ENCODE data around the gene NMD3. TPM values are rescaled to one million over a fixed set of nuclear protein-coding genes. Genes with fewer than 3 reads are reported as not detected.
"Not testable (repeated sequence)": the region's sequence is repeated elsewhere in the genome, so short reads cannot be mapped to it uniquely, and the experiment has no call there.

The NMD3 gene
- total and polyA plus RNA-seq, 4 donors = 34.5 to 82.2 (median 45.3) TPM

DNA sequence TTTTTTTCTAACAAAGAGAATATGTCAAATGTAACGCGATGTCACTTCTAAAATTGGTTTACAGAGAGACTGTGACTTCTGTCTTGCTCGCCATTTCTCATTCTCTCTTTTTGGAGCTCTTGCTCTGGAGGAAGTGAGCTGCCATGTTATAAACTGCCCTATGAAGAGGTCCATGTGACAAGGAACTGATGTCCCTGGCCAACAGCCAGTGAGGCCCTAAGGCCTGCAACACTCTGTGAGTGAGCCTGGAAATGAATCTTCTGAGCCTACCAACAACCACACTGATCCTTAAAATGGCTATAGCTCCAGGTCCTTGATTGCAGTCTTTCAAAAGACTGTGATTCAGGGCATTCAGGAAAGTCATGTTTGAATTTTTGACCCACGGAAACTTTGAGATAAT is 49.9 kb downstream of the NMD3 start:
- no peak overlapping the region for H3K4me3 ChIP-seq (ENCODE audit: low read depth, low read length)
- H3K27ac ChIP-seq (ENCODE audit: low read depth, low read length) = no peak overlapping the region
- 97% methylated on average over 3 of the region's 4 CpGs for WGBS (ENCODE audit: insufficient coverage)
- no peaks in the 10 kb centered on the region for H3K4me1 ChIP-seq (ENCODE audit: control insufficient read depth, insufficient read depth, low read length)
- H3K27me3 ChIP-seq (ENCODE audit: control insufficient read depth, insufficient read depth, low read length) = no peaks in the 10 kb centered on the region
- H3K9me3 ChIP-seq (ENCODE audit: control insufficient read depth, insufficient read depth, low read length) = no peaks in the 10 kb centered on the region
- no peak for DNase-seq (ENCODE audit: low read depth in 4 of 6, low spot score in 6 of 6)
- H3K36me3 ChIP-seq (ENCODE audit: control insufficient read depth, insufficient read depth, low read length) = peaks cover 4% of the 10 kb centered on the region

- peaks cover 6% of the 10 kb centered on the region for H3K36me3 ChIP-seq (ENCODE audit: control insufficient read depth, insufficient read depth, low read length)
- no peaks in the 10 kb centered on the region for H3K9me3 ChIP-seq (ENCODE audit: control insufficient read depth, insufficient read depth, low read length)
- no peak for DNase-seq (ENCODE audit: low read depth in 4 of 6, low spot score in 6 of 6)
- H3K4me3 ChIP-seq (ENCODE audit: low read depth, low read length) = no peak overlapping the region
- WGBS (ENCODE audit: insufficient coverage) = 80% methylated on average over 1 of the region's 2 CpGs
- no peak overlapping the region for H3K27ac ChIP-seq (ENCODE audit: low read depth, low read length)
- H3K27me3 ChIP-seq (ENCODE audit: control insufficient read depth, insufficient read depth, low read length) = no peaks in the 10 kb centered on the region
- H3K4me1 ChIP-seq (ENCODE audit: control insufficient read depth, insufficient read depth, low read length) = no peaks in the 10 kb centered on the region
Observed at GRCh38 chr3:161271646-161272045, 50.5 kb downstream of the NMD3 start.

GRCh38 chr3:161272524-161272923 is 51.4 kb downstream of the NMD3 start:
- WGBS (ENCODE audit: insufficient coverage) = 100% methylated on average over 1 of the region's 2 CpGs
- no peaks in the 10 kb centered on the region for H3K4me1 ChIP-seq (ENCODE audit: control insufficient read depth, insufficient read depth, low read length)
- no peaks in the 10 kb centered on the region for H3K9me3 ChIP-seq (ENCODE audit: control insufficient read depth, insufficient read depth, low read length)
- H3K27ac ChIP-seq (ENCODE audit: low read depth, low read length) = no peak overlapping the region
- no peak for DNase-seq (ENCODE audit: low read depth in 4 of 6, low spot score in 6 of 6)
- H3K4me3 ChIP-seq (ENCODE audit: low read depth, low read length) = no peak overlapping the region
- H3K36me3 ChIP-seq (ENCODE audit: control insufficient read depth, insufficient read depth, low read length) = peaks cover 6% of the 10 kb centered on the region
- no peaks in the 10 kb centered on the region for H3K27me3 ChIP-seq (ENCODE audit: control insufficient read depth, insufficient read depth, low read length)

DNA sequence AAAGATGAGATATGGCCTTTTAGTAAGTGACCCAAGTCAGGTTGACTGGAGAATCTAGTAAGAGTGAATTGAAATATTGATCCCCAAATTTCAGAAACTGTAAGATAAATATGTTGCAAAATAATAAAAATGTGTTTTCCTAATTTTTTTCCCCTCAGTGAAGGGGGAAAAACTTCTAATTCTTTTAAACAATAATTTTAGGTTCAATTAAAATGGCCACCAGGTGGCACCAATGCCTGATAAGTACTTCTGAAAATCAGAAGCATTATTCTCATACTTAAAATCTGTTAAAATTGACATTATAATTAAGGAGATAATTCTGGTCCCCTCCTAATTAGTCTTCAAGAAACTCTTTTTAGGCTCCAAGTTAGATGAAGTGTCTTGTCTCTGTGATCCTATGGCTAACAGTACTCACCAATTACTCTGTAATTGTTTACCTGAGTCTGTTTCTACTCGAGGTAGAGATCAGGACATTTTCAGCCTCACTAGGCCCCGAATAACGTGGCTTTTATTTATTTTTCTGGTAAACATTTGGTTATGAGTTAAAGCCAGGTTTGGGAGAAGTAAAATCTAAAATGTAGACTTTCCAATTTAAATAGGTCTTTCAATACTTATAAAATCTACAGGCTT is 52.6 kb downstream of the NMD3 start:
- H3K27ac ChIP-seq (ENCODE audit: low read depth, low read length) = no peak overlapping the region
- no peaks in the 10 kb centered on the region for H3K27me3 ChIP-seq (ENCODE audit: control insufficient read depth, insufficient read depth, low read length)
- peaks cover 2% of the 10 kb centered on the region for H3K9me3 ChIP-seq (ENCODE audit: control insufficient read depth, insufficient read depth, low read length)
- no CpG with 5 or more reads among the region's 3 CpGs for WGBS (ENCODE audit: insufficient coverage)
- no peaks in the 10 kb centered on the region for H3K4me1 ChIP-seq (ENCODE audit: control insufficient read depth, insufficient read depth, low read length)
- DNase-seq (ENCODE audit: low read depth in 4 of 6, low spot score in 6 of 6) = peak in 5 of 6 donors; percentile 10 to 74 (median 29)
- peaks cover 6% of the 10 kb centered on the region for H3K36me3 ChIP-seq (ENCODE audit: control insufficient read depth, insufficient read depth, low read length)
- H3K4me3 ChIP-seq (ENCODE audit: low read depth, low read length) = no peak overlapping the region

GRCh38 chr3:161274691-161275298 is 53.7 kb downstream of the NMD3 start:
- Histone ChIP-seq H3K9me3 (ENCODE audit: control insufficient read depth, insufficient read depth, low read length) (peaks cover 2% of the 10 kb centered on the region), H3K27me3 (ENCODE audit: control insufficient read depth, insufficient read depth, low read length) (no peaks in the 10 kb centered on the region), H3K4me3 (ENCODE audit: low read depth, low read length) (no peak overlapping the region), H3K27ac (ENCODE audit: low read depth, low read length) (no peak overlapping the region), H3K4me1 (ENCODE audit: control insufficient read depth, insufficient read depth, low read length) (no peaks in the 10 kb centered on the region), H3K36me3 (ENCODE audit: control insufficient read depth, insufficient read depth, low read length) (peaks cover 6% of the 10 kb centered on the region)
- no CpG with 5 or more reads among the region's 4 CpGs for WGBS (ENCODE audit: insufficient coverage)
- peak in 3 of 6 donors; percentile 14 to 68 (median 44) for DNase-seq (ENCODE audit: low read depth in 4 of 6, low spot score in 6 of 6)

GRCh38 chr3:161275919-161276318 is 54.8 kb downstream of the NMD3 start:
- WGBS (ENCODE audit: insufficient coverage) = 89% methylated on average over 2 of the region's 2 CpGs

DNA sequence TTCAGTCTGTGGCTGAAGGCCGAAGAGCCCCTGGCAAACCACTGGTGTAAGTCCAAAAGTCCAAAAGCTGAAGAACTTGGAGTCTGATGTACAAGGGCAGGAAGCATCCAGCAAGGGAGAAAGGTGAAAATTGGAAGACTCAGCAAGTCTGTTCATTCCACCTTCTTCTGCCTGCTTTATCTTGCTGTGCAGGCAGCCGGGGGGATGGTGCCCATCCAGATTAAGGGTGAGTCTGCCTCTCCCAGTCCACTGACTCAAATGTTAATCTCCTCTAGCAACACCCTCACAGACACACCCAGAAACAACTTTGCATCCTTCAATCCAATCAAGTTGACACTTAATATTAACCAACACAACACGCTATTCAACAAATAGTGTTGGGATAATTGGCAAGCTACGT is 61.3 kb downstream of the NMD3 start:
- H3K9me3 ChIP-seq (ENCODE audit: control insufficient read depth, insufficient read depth, low read length); H3K4me1 ChIP-seq (ENCODE audit: control insufficient read depth, insufficient read depth, low read length); H3K27ac ChIP-seq (ENCODE audit: low read depth, low read length); H3K36me3 ChIP-seq (ENCODE audit: control insufficient read depth, insufficient read depth, low read length); H3K27me3 ChIP-seq (ENCODE audit: control insufficient read depth, insufficient read depth, low read length); DNase-seq (ENCODE audit: low read depth in 4 of 6, low spot score in 6 of 6); H3K4me3 ChIP-seq (ENCODE audit: low read depth, low read length): not testable (repeated sequence)
- WGBS (ENCODE audit: insufficient coverage) = 91% methylated on average over 2 of the region's 4 CpGs

More at GRCh38 chr3:161275919-161276318, 54.8 kb downstream of the NMD3 start:
- Histone ChIP-seq H3K4me3 (ENCODE audit: low read depth, low read length) (no peak overlapping the region), H3K4me1 (ENCODE audit: control insufficient read depth, insufficient read depth, low read length) (no peaks in the 10 kb centered on the region), H3K27ac (ENCODE audit: low read depth, low read length) (no peak overlapping the region), H3K9me3 (ENCODE audit: control insufficient read depth, insufficient read depth, low read length) (peaks cover 2% of the 10 kb centered on the region), H3K36me3 (ENCODE audit: control insufficient read depth, insufficient read depth, low read length) (peaks cover 6% of the 10 kb centered on the region), H3K27me3 (ENCODE audit: control insufficient read depth, insufficient read depth, low read length) (no peaks in the 10 kb centered on the region)
- DNase-seq (ENCODE audit: low read depth in 4 of 6, low spot score in 6 of 6) = no peak

- no peak overlapping the region for H3K4me3 ChIP-seq (ENCODE audit: low read depth, low read length)
- no peaks in the 10 kb centered on the region for H3K27me3 ChIP-seq (ENCODE audit: control insufficient read depth, insufficient read depth, low read length)
- WGBS (ENCODE audit: insufficient coverage) = no CpG with 5 or more reads among the region's 4 CpGs
- H3K27ac ChIP-seq (ENCODE audit: low read depth, low read length) = no peak overlapping the region
- no peak for DNase-seq (ENCODE audit: low read depth in 4 of 6, low spot score in 6 of 6)
- peaks cover 2% of the 10 kb centered on the region for H3K9me3 ChIP-seq (ENCODE audit: control insufficient read depth, insufficient read depth, low read length)
- H3K36me3 ChIP-seq (ENCODE audit: control insufficient read depth, insufficient read depth, low read length) = no peaks in the 10 kb centered on the region
- H3K4me1 ChIP-seq (ENCODE audit: control insufficient read depth, insufficient read depth, low read length) = no peaks in the 10 kb centered on the region
Observed at GRCh38 chr3:161284989-161285388, 63.9 kb downstream of the NMD3 start.

- Histone ChIP-seq H3K27me3 (ENCODE audit: control insufficient read depth, insufficient read depth, low read length) (no peaks in the 10 kb centered on the region), H3K27ac (ENCODE audit: low read depth, low read length) (no peak overlapping the region), H3K9me3 (ENCODE audit: control insufficient read depth, insufficient read depth, low read length) (peaks cover 2% of the 10 kb centered on the region), H3K4me1 (ENCODE audit: control insufficient read depth, insufficient read depth, low read length) (no peaks in the 10 kb centered on the region), H3K4me3 (ENCODE audit: low read depth, low read length) (no peak overlapping the region), H3K36me3 (ENCODE audit: control insufficient read depth, insufficient read depth, low read length) (no peaks in the 10 kb centered on the region)
- 94% methylated on average over 3 of the region's 4 CpGs for WGBS (ENCODE audit: insufficient coverage)
- DNase-seq (ENCODE audit: low read depth in 4 of 6, low spot score in 6 of 6) = no peak
Observed at GRCh38 chr3:161289174-161289573, 68.1 kb downstream of the NMD3 start.

Measured in spinal cord (tissue), 10 donors.